Upper lobe of right lung (tissue), 1 donor: ENCODE data around the gene PAGE4. TPM values are rescaled to one million over a fixed set of nuclear protein-coding genes. Genes with fewer than 3 reads are reported as not detected.

Experiments
- ATAC-seq: fragments of 200-7000 bp; cut with Tn5 transposase; one replicate; pipeline ENCODE4 v1.9.1; 2020; ENCODE audit warnings: mild to moderate bottlenecking, moderate library complexity
- DNase-seq: peaks from one replicate; pipeline ENCODE4 v3.0.0-alpha.2; 2020
- H3K27ac ChIP-seq: fragments of 200-600 bp; one replicate; pipeline ENCODE4 v1.8.0; 2022
- H3K27me3 ChIP-seq: fragments of 200-600 bp; one replicate; pipeline ENCODE4 v1.8.0; 2022; ENCODE audit warnings: mild to moderate bottlenecking
- H3K36me3 ChIP-seq: fragments of 200-600 bp; one replicate; pipeline ENCODE4 v1.8.0; 2022
- H3K4me1 ChIP-seq: fragments of 200-600 bp; one replicate; pipeline ENCODE4 v1.8.0; 2022
- H3K4me3 ChIP-seq: fragments of 200-600 bp; one replicate; pipeline ENCODE4 v1.8.0; 2022; ENCODE audit warnings: mild to moderate bottlenecking
- H3K9me3 ChIP-seq: fragments of 200-600 bp; one replicate; pipeline ENCODE4 v1.8.0; 2022
- intact Hi-C: fragments of 100-400 bp; cut with DNase I; formaldehyde crosslinking; loops from one replicate; pipeline ENCODE4 v1.11.0; 2022
- total RNA-seq: library from RNA; stranded (reverse); fragmentation: NEBNext Ultra II Directional; extraction: Animal tissue kit (Norgen Biotek cat#: 25700); gene quantifications from one replicate; pipeline ENCODE4 v1.2.1, GENCODE V29; 2021
- TF ChIP-seq, protein P1 (sequence below): fragments of 200-600 bp; IDR thresholded peaks from one replicate; pipeline ENCODE4 v1.8.0; 2022; ENCODE audit warnings: antibody characterized with exemption
- donor health status: DM: no; HTN: yes; CAD: no; lungs with severe emphysema.

Gene PAGE4
- total RNA-seq, 1 donor from 2014 or later, result not detected

DNA sequence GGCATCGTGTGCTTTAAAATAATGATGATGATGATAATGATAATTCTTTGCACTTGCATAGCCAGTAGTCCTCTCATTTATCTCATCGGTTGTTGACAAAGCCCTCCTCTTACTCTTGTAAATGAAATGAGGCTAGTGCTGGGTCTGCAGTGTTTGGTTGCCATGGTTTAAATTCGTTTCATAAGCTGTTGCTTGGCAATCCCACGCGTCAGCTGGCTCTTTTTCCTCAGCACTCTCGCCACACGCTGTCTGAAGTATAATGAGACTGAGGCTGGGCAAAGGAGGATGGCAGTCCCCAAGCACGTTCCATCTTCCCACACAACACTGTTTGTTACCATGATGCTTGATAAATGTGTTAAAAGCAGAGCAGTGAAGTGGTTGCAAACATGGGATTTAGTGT, 15.5 kb downstream of the PAGE4 start:
- intact Hi-C loops, result no loop called here
- Histone ChIP-seq H3K27ac (no peak overlapping the region), H3K9me3 (no peaks in the 10 kb centered on the region), H3K36me3 (no peaks in the 10 kb centered on the region), H3K4me1 (no peaks in the 10 kb centered on the region), H3K27me3 (no peaks in the 10 kb centered on the region), H3K4me3 (no peak overlapping the region)
- TF ChIP-seq, protein P1, sequence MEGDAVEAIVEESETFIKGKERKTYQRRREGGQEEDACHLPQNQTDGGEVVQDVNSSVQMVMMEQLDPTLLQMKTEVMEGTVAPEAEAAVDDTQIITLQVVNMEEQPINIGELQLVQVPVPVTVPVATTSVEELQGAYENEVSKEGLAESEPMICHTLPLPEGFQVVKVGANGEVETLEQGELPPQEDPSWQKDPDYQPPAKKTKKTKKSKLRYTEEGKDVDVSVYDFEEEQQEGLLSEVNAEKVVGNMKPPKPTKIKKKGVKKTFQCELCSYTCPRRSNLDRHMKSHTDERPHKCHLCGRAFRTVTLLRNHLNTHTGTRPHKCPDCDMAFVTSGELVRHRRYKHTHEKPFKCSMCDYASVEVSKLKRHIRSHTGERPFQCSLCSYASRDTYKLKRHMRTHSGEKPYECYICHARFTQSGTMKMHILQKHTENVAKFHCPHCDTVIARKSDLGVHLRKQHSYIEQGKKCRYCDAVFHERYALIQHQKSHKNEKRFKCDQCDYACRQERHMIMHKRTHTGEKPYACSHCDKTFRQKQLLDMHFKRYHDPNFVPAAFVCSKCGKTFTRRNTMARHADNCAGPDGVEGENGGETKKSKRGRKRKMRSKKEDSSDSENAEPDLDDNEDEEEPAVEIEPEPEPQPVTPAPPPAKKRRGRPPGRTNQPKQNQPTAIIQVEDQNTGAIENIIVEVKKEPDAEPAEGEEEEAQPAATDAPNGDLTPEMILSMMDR, result no peak
- no peak for DNase-seq
- no peak for ATAC-seq

DNA sequence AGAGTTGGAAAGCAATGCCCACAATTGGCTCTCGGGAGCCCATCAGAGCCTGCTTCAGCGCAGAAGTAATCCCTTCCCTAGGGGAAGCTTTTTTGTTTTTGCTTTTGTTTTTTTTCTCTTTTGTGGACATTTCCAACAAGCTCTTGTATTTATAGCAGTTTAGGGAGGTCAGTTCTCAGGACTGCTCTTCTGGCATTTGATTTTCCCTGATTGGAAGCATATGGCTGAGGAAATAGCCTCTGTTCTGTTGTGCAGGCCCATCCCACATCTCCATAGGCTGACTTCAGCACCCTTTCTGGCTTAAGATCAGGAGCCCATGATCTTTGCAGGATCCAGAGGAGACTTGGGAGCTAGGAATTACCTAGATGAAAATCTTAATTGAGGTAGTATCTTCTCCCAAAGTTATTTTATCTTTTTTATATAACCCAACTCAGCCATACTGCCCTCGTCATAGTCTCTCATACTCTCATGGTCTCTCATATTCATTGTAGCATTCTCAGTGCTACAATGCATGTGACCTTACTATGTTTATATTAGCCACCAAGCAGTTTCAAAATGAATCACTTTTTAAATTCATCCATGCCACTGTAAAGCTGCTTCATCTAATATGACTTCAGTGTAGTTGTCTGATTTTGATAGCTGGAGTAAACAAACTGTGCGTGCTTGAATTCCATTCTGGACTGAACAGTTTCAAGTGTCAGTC, 16.7 kb downstream of the PAGE4 start:
- H3K27ac ChIP-seq, result no peak overlapping the region
- TF ChIP-seq, protein P1, result no peak
- H3K9me3 ChIP-seq, result no peaks in the 10 kb centered on the region
- H3K36me3 ChIP-seq, result no peaks in the 10 kb centered on the region
- no peaks in the 10 kb centered on the region for H3K27me3 ChIP-seq
- no peaks in the 10 kb centered on the region for H3K4me1 ChIP-seq
- no peak overlapping the region for H3K4me3 ChIP-seq
- no peak for ATAC-seq
- intact Hi-C loops, result no loop called here
- DNase-seq, result no peak

DNA sequence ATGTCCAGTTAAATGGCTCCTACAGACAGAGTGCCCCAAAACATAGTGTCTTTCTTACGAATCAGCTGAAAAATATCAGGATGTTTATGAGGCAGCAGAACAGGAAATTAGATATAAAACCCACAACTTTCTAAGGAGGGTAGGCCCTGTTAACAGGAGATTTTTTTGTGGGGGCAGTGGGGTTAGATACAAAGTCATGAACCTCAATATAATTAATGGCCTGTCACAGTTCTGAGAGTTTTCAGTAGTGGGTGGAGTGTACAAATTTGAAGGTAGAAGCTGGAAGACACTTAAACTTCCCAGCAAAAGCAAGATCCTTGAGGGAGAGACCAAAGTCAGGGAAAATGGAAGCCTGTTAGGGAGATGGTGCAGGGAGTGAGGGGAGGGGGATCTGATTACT, 17.4 kb downstream of the PAGE4 start:
- Histone ChIP-seq H3K4me3 (no peak overlapping the region), H3K27me3 (no peaks in the 10 kb centered on the region), H3K9me3 (no peaks in the 10 kb centered on the region), H3K4me1 (no peaks in the 10 kb centered on the region), H3K36me3 (no peaks in the 10 kb centered on the region), H3K27ac (no peak overlapping the region)
- TF ChIP-seq, protein P1, result no peak
- no peak for ATAC-seq
- no peak for DNase-seq
- intact Hi-C loops, result no loop called here

DNA sequence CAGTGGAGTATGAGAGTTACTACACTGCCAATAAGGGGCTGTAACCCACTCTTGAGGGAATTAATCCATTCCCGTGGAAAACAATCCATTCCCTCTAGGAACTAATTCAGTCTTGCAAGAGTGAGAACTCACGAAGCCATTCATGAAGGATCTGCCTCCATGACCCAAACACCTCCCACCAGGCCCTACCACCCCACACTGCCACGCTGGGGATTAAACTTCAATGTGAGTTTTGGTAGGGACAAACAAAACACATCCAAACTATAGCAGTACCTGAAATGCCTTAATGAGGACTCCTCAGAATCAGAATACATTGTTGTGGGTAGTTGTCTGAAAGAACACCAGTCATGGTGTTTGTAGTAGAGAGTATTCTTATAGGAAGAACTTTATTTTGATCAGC, 19.2 kb downstream of the PAGE4 start:
- no peak for ATAC-seq
- TF ChIP-seq, protein P1, result no peak

DNA sequence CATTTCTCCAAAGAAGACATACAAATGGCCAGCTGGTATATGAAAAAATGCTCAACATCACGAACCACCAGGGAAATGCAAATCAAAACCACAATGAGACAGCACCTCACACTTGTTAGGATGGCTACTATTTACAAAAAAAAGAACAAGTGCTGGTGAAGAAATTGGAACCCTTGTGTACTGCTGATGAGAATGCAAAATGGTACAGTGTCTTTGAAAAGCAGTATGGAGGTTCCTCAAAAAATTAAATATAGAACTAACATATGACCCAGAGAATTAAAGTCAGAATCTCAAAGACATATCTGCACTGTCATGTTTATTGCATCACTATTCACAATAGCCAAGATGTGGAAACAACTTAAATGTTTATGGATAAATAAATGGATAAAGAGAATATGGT, 20.9 kb downstream of the PAGE4 start:
- H3K9me3 ChIP-seq, result no peaks in the 10 kb centered on the region
- H3K27ac ChIP-seq, result no peak overlapping the region
- no peaks in the 10 kb centered on the region for H3K4me1 ChIP-seq
- no peak overlapping the region for H3K4me3 ChIP-seq
- DNase-seq, result no peak
- TF ChIP-seq, protein P1, result no peak
- no peaks in the 10 kb centered on the region for H3K36me3 ChIP-seq
- H3K27me3 ChIP-seq, result no peaks in the 10 kb centered on the region
- ATAC-seq, result no peak
- intact Hi-C loops, result no loop called here

More for the DNA sequence above, 19.2 kb downstream of the PAGE4 start:
- H3K27me3 ChIP-seq, result no peaks in the 10 kb centered on the region
- H3K9me3 ChIP-seq, result no peaks in the 10 kb centered on the region
- H3K4me3 ChIP-seq, result no peak overlapping the region
- H3K27ac ChIP-seq, result no peak overlapping the region
- H3K4me1 ChIP-seq, result no peaks in the 10 kb centered on the region
- no peaks in the 10 kb centered on the region for H3K36me3 ChIP-seq
- no peak for DNase-seq
- intact Hi-C loops, result no loop called here

DNA sequence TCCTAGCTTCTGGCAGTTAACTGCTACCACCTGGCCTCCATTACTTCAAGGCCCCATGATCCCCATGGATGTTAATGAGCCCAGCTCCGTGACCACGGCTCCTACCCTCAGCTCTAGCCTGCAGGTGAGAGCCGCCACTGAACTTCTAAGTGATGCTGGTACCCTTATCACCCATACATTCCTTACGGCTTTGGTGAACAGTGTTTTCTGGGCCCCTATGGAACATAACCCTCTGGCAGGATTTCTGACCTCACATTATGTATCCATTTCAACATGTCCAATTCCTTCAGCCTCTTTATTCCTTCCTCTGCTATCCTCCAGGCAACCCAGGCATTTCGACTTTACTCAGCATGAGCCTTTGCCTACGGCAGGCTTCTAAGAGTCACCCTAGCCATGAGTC, 24.6 kb downstream of the PAGE4 start:
- no peaks in the 10 kb centered on the region for H3K4me1 ChIP-seq
- intact Hi-C loops, result no loop called here
- no peaks in the 10 kb centered on the region for H3K27me3 ChIP-seq
- TF ChIP-seq, protein P1, result no peak
- ATAC-seq (no peak), DNase-seq (no peak)
- no peaks in the 10 kb centered on the region for H3K9me3 ChIP-seq
- H3K27ac ChIP-seq, result no peak overlapping the region
- H3K36me3 ChIP-seq, result no peaks in the 10 kb centered on the region
- H3K4me3 ChIP-seq, result no peak overlapping the region
